Right renal cortex interstitium (tissue), 3 donors: ENCODE measurements around the gene CYB5R3. TPM values are rescaled to one million over a fixed set of nuclear protein-coding genes. Genes with fewer than 3 reads are reported as not detected.
A peak's percentile ranks its signal among the peaks of the same experiment; 100 is the strongest.

ENCODE experiments used
- DNase-seq, 3 donors: peaks; one replicate each; pipeline ENCODE4 v3.0.0-alpha.2; 2013; ENCODE audit warnings: low read depth in 3 of 3, low spot score in 2 of 3
- polyA plus RNA-seq, 3 donors: library from polyadenylated mRNA; unstranded; fragments of 120-200 nt; gene quantifications; one replicate each; pipeline ENCODE4 v1.2.1, GENCODE V29; 2013; ENCODE audit not compliant: insufficient read length in 3 of 3

CYB5R3 gene
- 100 to 1,000 TPM; 130 to 149 (median 146) TPM for polyA plus RNA-seq

DNA sequence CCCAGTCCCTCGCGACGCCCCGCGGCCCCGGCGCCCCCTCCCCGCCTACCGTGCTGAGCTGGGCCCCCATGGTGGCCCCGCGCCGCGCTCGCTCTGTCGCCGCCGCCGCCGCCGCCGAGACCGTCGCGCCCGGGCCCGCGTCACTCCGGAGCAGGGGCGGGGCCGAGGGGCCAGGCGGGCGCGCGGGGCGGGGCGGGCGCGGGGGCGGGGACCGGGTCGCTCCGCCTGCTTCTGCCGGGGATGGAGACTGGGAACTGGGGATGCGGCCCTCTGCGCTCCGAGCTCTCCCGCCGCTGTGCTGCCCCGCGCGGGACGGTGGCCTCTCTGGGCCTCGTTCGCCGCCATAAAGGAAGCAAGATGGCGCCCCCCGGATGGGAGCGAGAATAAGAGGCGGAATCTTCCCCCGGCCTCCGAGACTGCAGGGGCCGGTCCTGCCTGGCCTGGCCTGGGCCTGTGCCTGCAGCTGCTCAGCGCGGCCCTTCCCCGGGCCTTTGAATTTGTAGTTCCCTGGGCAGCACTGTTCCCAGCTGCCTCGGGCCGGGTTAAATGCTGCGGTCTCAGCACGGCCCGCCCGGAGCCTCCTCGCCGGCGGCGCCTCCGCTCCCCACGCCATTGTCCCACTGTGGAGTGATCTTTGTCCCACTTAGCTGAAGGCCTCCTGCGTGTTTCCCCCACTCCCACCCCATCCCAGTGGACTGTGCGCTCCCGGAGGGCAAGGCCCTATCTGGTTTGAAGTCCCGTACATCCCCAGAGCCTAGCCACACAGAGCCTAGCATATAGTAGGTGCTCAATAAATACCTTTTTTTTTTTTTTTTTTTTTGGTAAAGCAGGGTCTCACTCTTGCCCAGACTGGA, at the start of gene CYB5R3:
CYB5R3 (minus strand) TSS at position 147 of the 854 bp plus-strand sequence; CDS start at position 70, 77 bp downstream.
- peak in 1 of 3 donors; percentile 56 for DNase-seq

GRCh38 chr22:42697542-42698013, 48.4 kb upstream of the CYB5R3 start:
- no peak for DNase-seq

DNA sequence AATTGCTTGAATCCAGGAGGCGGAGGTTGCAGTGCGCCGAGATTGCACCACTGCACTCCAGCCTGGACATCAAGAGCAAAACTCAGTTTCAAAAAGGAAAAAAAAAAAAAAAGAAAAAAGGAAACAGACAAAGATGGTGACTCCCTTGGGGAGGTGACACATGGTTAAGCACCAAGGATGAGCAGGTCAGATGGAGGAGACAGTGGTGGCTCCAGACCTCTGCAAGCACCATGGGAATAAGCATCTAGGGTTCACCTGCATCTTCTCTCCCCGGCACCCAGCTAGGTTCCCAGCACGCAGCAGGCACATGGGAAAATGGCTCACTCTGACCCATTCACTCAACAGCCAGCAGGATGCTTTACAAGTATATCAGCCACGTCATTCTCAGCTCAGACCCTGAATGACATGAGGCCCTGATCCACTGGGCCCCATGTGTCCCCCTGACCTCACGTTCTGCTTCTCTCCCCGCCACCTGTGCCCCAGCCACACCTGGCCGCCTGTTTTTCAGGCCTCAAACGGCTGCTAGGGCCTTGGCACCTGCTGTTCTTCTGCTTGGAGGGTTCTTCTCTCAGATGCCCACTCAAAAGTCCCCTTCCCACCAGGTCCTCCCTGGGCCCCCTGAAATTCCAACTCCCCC, 47.3 kb upstream of the CYB5R3 start:
- DNase-seq: no peak

- DNase-seq: no peak
Measured at GRCh38 chr22:42695294-42695693, 46.1 kb upstream of the CYB5R3 start.

DNA sequence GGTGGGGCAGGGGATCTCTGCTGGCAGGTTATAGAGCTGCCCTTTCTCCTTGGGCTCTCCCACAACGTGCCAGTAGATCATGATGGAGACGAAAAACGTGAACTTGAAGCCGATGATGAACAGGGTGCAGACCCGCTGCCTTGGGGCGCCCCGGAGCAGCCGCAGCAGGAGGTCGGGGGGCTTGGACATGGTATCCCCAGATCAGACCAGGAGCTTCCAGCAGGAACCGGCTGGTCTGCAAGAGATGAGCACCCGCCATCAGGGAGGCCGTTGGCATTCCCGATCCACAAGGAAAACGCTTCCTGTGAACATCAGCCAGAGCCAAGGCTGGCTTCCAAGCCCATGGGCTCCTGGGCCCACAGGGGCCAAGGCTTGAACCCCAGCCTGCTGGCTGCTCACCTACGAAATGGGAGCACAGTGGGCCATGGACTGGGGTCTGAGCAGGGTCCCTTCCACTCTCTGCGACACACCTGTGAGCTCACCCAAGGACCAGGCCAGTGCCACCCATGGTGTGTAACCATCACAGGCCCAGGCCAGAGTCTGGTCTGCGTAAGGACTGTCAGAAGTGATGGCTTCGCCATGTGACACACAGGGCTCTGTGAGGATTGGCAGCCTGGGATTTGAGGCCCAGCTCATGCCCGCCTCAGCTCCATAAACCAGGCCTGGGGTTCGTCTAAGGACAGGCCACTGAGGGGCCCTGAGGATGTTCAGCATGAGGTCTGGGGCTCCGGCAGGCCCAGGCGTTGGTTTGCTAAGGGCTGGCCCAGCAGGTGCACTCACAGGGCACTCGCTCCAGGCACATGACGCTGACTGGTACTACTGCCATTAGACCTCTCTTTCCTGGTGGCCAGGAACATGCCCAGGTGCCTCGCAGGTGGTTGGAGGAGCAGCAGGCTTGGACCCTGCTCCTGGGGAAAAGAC, 44.8 kb upstream of the CYB5R3 start:
- DNase-seq: no peak

DNA sequence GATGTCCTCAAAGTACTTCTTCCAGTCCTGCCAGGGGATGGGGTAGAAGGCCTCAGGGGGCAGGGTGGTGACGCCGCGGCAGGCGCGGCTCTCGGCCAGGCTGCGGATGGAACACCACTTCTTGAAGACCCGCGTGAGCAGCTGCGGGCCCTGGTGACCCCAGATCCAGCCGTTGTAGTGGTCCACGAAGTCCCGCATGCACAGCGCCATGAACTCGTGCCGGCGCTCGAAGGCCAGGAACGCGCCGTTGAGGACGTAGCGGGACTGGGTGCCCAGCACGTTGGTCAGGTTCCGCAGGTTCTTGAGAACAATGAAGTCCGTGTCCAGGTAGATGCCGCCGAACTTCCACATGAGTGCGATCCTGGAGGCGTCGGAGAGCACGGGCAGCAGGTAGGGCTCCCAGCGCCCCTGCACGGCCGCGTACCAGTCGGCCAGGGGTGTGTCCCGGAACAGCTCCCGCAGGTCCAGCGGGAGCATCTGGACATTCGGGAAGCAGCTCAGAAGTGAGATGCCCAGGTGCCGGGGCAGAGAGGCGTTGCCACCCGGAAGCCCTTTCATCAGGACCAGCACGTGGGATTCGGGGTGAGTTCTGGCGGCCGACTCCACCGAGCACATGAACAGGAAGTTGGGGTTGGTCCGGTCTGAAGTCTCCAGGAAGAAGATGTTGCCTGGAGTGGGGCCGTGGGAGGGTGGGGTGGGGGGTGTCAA, 44.0 kb upstream of the CYB5R3 start:
- no peak for DNase-seq

DNA sequence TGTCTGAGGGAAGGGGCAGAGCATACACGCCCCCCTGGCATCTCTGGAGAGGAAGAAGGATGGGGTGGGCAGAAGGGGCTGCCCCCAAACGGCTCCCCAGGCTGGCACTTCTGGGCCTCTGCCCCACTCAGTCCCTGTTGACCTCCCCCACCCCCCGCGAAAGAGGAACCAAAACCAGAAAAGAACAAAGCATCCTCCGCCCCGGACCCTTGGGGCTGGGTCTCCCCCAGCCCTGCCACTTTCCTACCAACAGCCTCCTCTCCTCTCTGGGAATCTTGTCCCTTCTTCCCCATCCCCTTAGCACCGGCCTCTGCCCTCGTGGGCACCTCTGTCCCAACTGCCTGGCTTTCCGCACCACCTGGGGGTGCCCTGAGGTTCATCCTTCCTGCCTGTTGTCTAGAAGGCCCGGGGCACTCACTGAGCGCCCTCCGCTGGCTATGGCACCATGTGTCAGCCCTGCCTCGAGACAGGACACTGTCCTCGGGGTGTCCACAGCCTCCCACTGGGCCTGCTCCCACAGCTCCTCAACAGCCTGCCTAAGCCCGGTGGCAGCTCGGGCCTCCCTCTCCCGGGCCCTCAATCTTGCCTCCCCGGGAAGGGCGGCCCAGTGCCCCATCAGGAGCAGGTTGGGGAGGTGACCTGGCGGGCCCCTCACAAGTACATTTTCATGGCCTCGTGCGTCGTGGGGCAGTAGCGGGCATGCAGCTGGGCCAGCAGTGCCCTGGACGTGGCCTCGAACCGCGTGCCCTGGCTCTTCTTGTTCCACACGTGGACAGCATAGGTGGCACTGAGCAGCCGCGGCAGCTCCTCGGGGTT, 43.3 kb upstream of the CYB5R3 start:
- no peak for DNase-seq

DNA sequence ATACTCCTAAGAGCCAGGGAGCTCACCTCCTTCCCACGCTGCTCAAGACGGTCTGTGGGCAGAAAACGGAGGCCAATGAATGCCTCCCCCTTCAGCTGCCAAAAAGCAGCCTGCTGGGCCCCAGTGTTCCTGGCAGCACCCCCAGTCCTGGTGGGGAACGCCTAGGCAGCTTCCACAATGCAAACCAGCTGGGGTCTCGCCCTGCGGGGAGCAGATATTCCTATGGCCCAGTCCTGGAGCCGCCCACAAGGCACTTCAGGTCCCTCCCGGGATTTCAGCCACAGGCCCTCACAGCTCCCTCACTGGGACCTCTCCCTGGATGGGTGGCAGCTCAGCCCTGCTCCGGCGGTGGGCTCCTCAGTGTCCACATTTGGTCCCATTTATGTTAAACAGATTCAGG, 42.2 kb upstream of the CYB5R3 start:
- DNase-seq: no peak

GRCh38 chr22:42688241-42689211, 39.3 kb upstream of the CYB5R3 start:
- DNase-seq: peak; percentile 76 to 88 (median 84)

DNA sequence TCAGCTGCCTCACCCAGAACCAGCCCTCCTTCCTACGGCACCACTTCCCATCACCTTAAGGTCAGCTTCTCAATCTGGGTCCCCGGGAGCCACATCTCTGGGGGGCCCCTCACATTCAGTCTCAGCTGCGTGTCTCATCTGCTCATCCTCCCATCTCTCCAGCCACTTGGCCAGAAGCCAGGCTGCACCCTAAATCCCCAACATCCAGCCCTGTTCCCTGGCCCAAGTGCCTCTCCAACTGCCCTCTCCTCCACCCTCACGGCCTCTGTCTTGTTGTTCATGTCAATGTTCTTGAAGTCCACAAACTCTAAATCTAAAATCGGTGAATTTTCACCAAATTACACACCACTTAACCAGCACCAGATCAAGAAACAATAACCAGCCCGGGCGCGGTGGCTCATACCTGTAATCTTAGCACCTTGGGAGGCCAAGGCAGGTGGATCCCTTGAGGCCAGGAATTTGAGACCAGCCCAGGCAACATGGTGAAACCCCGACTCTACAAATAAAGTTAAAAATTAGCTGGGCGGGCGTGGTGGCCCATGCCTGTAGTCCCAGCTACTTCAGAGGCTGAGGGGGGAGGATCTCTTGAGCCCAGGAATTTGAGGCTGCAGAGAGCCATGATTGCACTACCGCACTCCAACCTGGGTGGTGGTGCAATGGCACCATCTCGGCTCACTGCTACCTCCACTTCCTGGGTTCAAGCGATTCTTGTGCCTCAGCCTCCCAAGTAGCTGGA, 37.7 kb upstream of the CYB5R3 start:
- DNase-seq: no peak

DNA sequence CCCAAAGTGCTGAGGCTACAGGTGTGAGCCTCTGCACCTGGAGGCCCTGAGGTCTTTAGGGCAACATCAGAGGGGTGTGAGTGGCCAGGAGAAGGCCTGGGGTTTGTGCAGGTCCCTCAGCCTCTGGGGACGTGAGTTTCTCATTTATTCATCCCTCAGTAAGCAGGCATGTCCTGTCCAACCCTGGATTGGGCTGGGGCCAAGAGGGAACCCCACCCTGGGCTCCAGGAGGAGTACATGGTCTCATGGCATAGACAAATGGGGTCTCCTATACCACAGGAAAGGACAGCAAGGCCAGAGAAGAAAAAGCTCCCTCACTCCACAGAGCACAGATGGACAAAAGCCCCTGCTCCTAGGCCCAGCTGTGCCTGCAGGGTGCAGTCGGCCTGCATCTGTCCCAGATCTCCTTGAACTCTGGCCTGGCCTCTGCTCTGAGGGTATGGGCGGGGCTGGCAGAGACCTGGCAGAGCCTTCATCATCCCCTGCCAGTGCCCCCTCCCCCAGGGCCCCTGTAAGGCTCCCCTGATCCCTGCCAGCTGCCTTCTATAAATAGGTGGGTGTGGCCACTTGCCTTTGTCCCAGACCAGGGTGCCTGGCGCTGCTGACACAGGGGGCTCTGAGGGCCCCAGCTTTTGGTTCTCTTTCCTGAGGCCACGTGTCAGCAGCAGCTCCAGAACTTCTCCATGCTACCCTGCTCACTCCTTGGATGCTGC, 36.9 kb upstream of the CYB5R3 start:
- no peak for DNase-seq

DNA sequence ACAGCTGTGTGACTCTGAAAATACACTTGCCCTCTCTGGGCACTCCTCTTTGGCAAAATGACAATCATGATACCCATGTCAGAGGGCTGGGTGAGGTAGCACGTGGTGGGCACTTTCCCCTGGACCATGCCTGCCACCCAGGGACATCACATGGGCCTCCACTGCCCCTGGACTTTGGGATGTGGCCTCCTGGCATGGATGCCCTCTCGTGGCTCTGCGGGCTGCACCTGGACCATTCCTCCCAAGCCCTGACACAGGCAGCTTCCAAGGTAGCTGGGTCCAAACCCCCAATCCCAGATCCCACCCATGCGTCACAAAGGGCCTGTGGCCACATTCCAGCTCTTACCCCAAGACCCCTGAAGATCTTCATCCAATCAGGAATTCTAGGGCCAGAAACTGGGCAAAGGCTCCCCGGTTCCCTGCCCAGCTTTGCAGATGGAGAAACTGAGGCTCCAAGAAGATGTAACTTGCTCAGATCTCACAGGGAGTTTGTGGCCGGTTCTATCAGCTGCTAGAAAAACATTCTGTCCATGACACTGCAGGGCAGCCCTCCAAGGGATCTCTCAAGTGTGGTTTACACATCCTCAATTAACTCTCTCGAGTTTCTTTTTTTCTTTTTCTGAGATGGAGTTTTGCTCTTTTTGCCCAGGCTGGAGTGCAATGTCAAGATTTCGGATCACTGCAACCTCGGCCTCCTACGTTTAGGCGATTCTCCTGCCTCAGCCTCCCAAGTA, 35.4 kb upstream of the CYB5R3 start:
- DNase-seq: no peak

DNA sequence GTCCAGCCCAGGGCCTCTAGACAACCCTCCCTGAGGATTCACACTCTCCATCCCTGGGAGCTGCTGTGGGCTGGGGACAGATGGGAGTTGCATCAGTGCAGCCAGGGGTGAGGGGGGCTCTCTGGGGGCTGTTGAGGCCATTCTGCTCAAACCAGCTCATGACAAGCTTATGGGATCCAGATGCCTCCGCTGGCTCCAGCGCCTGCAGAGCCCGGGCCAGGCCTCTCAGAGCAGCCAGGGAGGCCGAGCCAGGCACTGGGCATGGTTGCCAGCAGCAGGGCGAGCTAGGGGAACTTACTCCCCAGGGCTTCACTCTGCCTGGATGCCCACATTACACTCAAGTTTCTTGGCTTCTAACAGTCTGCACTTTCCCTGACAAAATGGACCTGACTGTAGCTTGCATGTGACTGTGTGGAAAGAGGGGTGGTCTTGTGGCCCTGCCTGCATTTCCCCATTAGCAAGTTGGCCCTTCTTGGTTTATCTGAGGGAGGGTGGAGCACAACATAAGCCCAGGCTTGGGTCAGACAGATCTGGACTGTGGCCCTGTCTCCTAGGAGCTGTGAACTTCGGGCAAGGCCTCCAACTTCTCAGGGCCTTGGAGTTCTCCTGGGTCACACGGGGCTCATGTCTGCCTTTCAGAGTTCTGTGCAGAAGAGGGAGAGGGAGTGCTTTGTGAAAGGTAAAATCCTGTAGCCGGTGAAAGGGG, 34.5 kb upstream of the CYB5R3 start:
- no peak for DNase-seq

GRCh38 chr22:42682113-42682851, 33.1 kb upstream of the CYB5R3 start:
- no peak for DNase-seq

DNA sequence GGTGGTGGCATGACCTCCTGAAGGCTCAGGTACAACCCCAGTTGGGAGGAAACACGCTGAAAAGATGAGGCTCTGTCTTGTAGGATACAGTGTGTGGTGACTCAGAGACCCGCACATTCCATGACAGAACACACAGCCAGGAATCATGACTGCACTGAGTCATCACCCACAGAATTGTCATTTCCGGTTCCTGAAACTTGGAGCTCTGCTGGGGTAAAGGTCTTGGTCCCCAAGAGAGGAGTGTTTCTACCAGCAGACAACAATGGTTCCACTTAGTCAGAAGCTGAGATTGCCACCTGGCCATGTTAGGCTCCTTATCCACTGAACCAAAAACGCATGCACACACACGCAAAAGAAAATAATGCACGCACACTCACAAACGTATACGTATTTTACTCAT, 31.5 kb upstream of the CYB5R3 start:
- DNase-seq: no peak
